Liver (tissue), 3 donors: ENCODE measurements around the gene CSNK1G1.

Experiments
- NR2F2 ChIP-seq: IDR thresholded peaks from 2 replicates; pipeline ENCODE4 v1.6.1; 2016; ENCODE audit warnings: antibody characterized with exemption
- RAD21 ChIP-seq, 2 donors: IDR thresholded peaks; 2 replicates each; pipeline ENCODE4 v1.6.1; 2016; ENCODE audit warnings: antibody characterized with exemption in 2 of 2, mild to moderate bottlenecking in 2 of 2
- TAF1 ChIP-seq: conservative IDR thresholded peaks from 2 replicates; pipeline ENCODE4 v1.6.1; 2016; ENCODE audit warnings: antibody characterized with exemption, mild to moderate bottlenecking
- YY1 ChIP-seq: IDR thresholded peaks from 2 replicates; pipeline ENCODE4 v1.6.1; 2016; ENCODE audit warnings: antibody characterized with exemption, mild to moderate bottlenecking
- TF ChIP-seq, protein P1 (sequence below): fragments of 150-350 bp; IDR thresholded peaks from 2 replicates; pipeline ENCODE4 v1.5.1; 2017; ENCODE audit warnings: improper control_type of control experiment, low read depth, low read length; ENCODE audit not compliant: missing input control
- TF ChIP-seq, protein P2 (sequence below): IDR thresholded peaks from 2 replicates; pipeline ENCODE4 v1.6.1; 2016; ENCODE audit warnings: antibody characterized with exemption
- TF ChIP-seq, protein P3 (sequence below): IDR thresholded peaks from 2 replicates; pipeline ENCODE4 v1.6.1; 2016; ENCODE audit warnings: antibody characterized with exemption
- TF ChIP-seq, protein P4 (sequence below): IDR thresholded peaks from 2 replicates; pipeline ENCODE4 v1.6.1; 2016; ENCODE audit warnings: antibody characterized with exemption, mild to moderate bottlenecking
- donor health status: healthy.
- donor health status: healthy.

DNA sequence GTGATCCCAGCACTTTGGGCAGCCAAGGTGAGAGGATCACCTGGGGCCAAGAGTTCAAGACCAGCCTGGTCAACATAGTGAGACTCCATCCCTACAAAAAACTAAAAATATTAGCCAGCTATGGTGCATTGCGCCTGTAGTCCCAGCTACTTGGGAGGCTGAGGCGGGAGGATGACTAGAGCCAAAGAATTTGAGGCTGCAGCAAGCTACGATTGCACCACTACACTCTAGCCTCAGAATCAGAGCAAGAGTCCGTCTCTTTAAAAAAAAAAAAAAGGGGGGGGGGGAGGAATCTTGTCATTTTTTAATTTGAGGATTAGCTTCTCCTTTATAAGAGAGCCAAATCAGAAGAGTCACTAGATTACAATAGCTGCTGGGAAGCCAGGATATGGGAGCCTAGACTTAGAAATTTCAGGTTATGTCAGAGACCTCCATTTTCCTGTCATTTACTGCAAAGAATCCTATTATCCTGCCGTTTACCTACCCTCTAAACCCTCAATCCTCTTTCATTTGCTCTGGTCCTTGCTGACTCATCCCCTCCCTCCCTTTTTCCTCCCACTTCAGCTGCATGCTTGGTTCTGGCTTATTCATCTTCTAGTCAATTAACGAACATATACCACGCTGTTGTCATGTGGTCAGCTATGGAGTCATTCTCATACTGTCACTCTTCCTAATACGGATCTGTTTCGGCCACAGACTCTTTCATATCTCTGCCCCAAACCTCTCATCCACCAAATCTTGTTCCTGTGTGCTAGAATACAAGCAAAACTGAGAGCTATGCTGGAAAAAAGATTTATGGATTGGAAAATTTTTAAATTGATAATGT lies 109.4 kb downstream of the CSNK1G1 start:
- TF ChIP-seq YY1 (no peak), NR2F2 (no peak), RAD21 (IDR thresholded peaks at IDR 0.05) (no peak), TAF1 (no peak)
- TF ChIP-seq, protein P1, sequence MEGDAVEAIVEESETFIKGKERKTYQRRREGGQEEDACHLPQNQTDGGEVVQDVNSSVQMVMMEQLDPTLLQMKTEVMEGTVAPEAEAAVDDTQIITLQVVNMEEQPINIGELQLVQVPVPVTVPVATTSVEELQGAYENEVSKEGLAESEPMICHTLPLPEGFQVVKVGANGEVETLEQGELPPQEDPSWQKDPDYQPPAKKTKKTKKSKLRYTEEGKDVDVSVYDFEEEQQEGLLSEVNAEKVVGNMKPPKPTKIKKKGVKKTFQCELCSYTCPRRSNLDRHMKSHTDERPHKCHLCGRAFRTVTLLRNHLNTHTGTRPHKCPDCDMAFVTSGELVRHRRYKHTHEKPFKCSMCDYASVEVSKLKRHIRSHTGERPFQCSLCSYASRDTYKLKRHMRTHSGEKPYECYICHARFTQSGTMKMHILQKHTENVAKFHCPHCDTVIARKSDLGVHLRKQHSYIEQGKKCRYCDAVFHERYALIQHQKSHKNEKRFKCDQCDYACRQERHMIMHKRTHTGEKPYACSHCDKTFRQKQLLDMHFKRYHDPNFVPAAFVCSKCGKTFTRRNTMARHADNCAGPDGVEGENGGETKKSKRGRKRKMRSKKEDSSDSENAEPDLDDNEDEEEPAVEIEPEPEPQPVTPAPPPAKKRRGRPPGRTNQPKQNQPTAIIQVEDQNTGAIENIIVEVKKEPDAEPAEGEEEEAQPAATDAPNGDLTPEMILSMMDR = no peak
- TF ChIP-seq, protein P2, sequence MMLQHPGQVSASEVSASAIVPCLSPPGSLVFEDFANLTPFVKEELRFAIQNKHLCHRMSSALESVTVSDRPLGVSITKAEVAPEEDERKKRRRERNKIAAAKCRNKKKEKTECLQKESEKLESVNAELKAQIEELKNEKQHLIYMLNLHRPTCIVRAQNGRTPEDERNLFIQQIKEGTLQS = no peak
- TF ChIP-seq, protein P3, sequence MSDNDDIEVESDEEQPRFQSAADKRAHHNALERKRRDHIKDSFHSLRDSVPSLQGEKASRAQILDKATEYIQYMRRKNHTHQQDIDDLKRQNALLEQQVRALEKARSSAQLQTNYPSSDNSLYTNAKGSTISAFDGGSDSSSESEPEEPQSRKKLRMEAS = no peak
- TF ChIP-seq, protein P4, sequence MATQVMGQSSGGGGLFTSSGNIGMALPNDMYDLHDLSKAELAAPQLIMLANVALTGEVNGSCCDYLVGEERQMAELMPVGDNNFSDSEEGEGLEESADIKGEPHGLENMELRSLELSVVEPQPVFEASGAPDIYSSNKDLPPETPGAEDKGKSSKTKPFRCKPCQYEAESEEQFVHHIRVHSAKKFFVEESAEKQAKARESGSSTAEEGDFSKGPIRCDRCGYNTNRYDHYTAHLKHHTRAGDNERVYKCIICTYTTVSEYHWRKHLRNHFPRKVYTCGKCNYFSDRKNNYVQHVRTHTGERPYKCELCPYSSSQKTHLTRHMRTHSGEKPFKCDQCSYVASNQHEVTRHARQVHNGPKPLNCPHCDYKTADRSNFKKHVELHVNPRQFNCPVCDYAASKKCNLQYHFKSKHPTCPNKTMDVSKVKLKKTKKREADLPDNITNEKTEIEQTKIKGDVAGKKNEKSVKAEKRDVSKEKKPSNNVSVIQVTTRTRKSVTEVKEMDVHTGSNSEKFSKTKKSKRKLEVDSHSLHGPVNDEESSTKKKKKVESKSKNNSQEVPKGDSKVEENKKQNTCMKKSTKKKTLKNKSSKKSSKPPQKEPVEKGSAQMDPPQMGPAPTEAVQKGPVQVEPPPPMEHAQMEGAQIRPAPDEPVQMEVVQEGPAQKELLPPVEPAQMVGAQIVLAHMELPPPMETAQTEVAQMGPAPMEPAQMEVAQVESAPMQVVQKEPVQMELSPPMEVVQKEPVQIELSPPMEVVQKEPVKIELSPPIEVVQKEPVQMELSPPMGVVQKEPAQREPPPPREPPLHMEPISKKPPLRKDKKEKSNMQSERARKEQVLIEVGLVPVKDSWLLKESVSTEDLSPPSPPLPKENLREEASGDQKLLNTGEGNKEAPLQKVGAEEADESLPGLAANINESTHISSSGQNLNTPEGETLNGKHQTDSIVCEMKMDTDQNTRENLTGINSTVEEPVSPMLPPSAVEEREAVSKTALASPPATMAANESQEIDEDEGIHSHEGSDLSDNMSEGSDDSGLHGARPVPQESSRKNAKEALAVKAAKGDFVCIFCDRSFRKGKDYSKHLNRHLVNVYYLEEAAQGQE = no peak
